CD1c-positive myeloid dendritic cell (primary cell): ENCODE measurements around the gene RNASEH1.
"Not testable (repeated sequence)": the region's sequence is repeated elsewhere in the genome, so short reads cannot be mapped to it uniquely, and the experiment has no call there.

Source experiments
- DNase-seq: peaks from one replicate; pipeline ENCODE4 v3.0.0-alpha.2; 2016; ENCODE audit errors: extremely low spot score

Gene RNASEH1

GRCh38 chr2:3589086-3589485, 31.0 kb upstream of the RNASEH1 start:
- no peak for DNase-seq

GRCh38 chr2:3588084-3588483, 30.0 kb upstream of the RNASEH1 start:
- DNase-seq: no peak

GRCh38 chr2:3587432-3587831, 29.3 kb upstream of the RNASEH1 start:
- no peak for DNase-seq

GRCh38 chr2:3587021-3587420, 28.9 kb upstream of the RNASEH1 start:
- no peak for DNase-seq

GRCh38 chr2:3586220-3586619, 28.1 kb upstream of the RNASEH1 start:
- DNase-seq: no peak

GRCh38 chr2:3585261-3586109, 27.4 kb upstream of the RNASEH1 start:
- DNase-seq: no peak

GRCh38 chr2:3584608-3585260, 26.6 kb upstream of the RNASEH1 start:
- DNase-seq: no peak

- DNase-seq: no peak
These were observed 25.9 kb upstream of the RNASEH1 start for GRCh38 chr2:3584076-3584475.

- no peak for DNase-seq
These were observed 23.5 kb upstream of the RNASEH1 start for GRCh38 chr2:3581367-3582262.

GRCh38 chr2:3580449-3580848, 22.3 kb upstream of the RNASEH1 start:
- no peak for DNase-seq

GRCh38 chr2:3578987-3579386, 20.9 kb upstream of the RNASEH1 start:
- no peak for DNase-seq

- DNase-seq: not testable (repeated sequence)
These were observed 18.1 kb upstream of the RNASEH1 start for GRCh38 chr2:3576263-3576630.

- peak; percentile 3 for DNase-seq
These were observed 17.6 kb upstream of the RNASEH1 start for GRCh38 chr2:3575534-3576262.

GRCh38 chr2:3574155-3574554, 16.0 kb upstream of the RNASEH1 start:
- DNase-seq: no peak

GRCh38 chr2:3572620-3573019, 14.5 kb upstream of the RNASEH1 start:
- DNase-seq: no peak

- no peak for DNase-seq
These were observed 13.2 kb upstream of the RNASEH1 start for GRCh38 chr2:3571284-3571683.

- not testable (repeated sequence) for DNase-seq
These were observed 11.5 kb upstream of the RNASEH1 start for GRCh38 chr2:3569656-3570055.

- DNase-seq: no peak
These were observed 8.7 kb upstream of the RNASEH1 start for GRCh38 chr2:3566806-3567205.

GRCh38 chr2:3565117-3565516, 7.0 kb upstream of the RNASEH1 start:
- DNase-seq: no peak

- no peak for DNase-seq
These were observed 5.4 kb upstream of the RNASEH1 start for GRCh38 chr2:3563521-3563976.

GRCh38 chr2:3557639-3558204, 411 bp downstream of the RNASEH1 start:
- no peak for DNase-seq
